Brain microvascular endothelial cell (primary cell): ENCODE data around the gene ELAPOR1.

Source experiments
- DNase-seq: peaks from one replicate; pipeline ENCODE4 v3.0.0-alpha.2; 2020
- H3K27ac ChIP-seq: fragments of 250-450 bp; sonication (Bioruptor Pico); 2 replicates; pipeline ENCODE4 v1.5.1; 2020; ENCODE audit warnings: mild to moderate bottlenecking, moderate library complexity
- H3K27me3 ChIP-seq: fragments of 250-450 bp; sonication (Bioruptor Pico); replicated peaks from 2 replicates; pipeline ENCODE4 v1.5.1; 2020; ENCODE audit warnings: mild to moderate bottlenecking
- H3K36me3 ChIP-seq: fragments of 250-450 bp; sonication (Bioruptor Pico); replicated peaks from 2 replicates; pipeline ENCODE4 v1.5.1; 2020; ENCODE audit warnings: mild to moderate bottlenecking
- H3K4me3 ChIP-seq: 2 replicates; pipeline ENCODE4 v1.5.1; 2011; ENCODE audit warnings: low read depth, mild to moderate bottlenecking, control low read depth, low read length, moderate library complexity
- in situ Hi-C: cut with HindIII; loops from 2 replicates; pipeline ENCODE4 v1.10.0; 2017; ENCODE audit warnings: low sequenced_read_pairs, low pct_ligation_motif_present
- TF ChIP-seq, protein P1 (sequence below): IDR thresholded peaks from 2 replicates; pipeline ENCODE4 v1.5.1; 2011; ENCODE audit warnings: low read depth, mild to moderate bottlenecking, moderate library complexity, low read length, control low read depth, inconsistent platforms; ENCODE audit errors: missing control alignments

The ELAPOR1 gene

DNA sequence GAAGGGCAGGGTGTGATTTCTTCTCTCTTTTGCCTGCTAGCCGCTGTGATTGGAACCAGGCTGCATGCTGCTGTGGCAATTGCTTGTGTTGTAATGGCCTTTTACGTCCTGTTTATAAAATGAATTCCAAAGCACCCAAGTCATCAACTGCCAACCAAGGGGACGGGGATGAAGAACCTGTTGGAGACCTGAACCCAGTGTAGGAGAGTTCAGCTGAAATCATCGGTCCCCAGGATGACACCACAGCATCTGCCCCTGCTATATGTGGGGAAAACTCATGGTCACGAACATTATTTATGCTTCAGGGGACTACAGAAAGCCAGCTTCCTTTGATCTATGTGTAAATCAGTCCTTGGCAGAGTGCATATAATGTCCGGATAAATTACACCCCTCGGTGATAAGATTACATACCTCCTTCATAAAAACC, 19.5 kb upstream of the ELAPOR1 start:
- H3K27me3 ChIP-seq = no peaks in the 10 kb centered on the region
- peaks cover 13% of the 10 kb centered on the region for H3K36me3 ChIP-seq
- peak overlapping the region; percentile 16 for H3K27ac ChIP-seq
- in situ Hi-C loops = no loop called here
- TF ChIP-seq, protein P1, sequence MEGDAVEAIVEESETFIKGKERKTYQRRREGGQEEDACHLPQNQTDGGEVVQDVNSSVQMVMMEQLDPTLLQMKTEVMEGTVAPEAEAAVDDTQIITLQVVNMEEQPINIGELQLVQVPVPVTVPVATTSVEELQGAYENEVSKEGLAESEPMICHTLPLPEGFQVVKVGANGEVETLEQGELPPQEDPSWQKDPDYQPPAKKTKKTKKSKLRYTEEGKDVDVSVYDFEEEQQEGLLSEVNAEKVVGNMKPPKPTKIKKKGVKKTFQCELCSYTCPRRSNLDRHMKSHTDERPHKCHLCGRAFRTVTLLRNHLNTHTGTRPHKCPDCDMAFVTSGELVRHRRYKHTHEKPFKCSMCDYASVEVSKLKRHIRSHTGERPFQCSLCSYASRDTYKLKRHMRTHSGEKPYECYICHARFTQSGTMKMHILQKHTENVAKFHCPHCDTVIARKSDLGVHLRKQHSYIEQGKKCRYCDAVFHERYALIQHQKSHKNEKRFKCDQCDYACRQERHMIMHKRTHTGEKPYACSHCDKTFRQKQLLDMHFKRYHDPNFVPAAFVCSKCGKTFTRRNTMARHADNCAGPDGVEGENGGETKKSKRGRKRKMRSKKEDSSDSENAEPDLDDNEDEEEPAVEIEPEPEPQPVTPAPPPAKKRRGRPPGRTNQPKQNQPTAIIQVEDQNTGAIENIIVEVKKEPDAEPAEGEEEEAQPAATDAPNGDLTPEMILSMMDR = no peak
- no peak for DNase-seq
- H3K4me3 ChIP-seq = no peak overlapping the region

DNA sequence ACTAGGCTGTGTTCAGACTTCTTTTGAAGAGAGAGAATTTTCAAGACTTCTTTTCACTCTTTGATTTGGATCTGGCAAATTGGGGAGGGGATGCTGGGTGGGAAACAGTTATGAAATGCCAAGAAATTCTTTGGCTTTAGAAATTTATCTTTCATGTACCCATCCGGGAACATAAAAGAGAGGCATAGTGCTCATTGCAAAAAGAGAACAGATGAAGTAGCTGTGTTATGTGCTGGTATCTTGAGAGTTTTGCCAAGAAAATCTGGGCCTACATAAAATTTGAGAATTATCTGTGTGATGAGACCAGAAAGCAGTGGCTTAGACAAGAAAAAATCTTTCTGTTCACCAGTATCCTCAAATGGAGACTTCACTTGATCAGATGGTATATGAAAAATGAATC, 19.0 kb upstream of the ELAPOR1 start:
- in situ Hi-C loops = no loop called here
- TF ChIP-seq, protein P1 = no peak
- no peak for DNase-seq
- H3K4me3 ChIP-seq = no peak overlapping the region
- no peaks in the 10 kb centered on the region for H3K27me3 ChIP-seq
- H3K27ac ChIP-seq = no peak overlapping the region
- peaks cover 13% of the 10 kb centered on the region for H3K36me3 ChIP-seq

DNA sequence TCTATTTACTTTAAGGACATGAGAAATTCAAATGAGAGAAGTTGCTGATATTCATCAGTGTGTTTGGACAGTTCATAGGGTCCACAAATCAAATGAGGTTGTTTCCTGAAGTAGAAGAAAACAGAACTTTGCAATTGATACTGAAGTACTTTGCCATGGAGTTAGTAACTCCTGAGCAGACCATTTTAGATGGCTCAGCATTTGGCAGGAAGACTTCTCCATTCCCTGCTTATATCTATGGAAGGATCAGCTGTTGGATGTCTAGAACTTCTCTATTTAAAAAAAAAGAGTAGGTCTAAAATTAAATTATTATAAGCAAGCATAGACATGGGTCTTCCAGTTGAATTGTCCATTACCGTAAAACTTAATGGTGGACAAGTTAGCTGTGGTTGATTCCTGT, 18.3 kb upstream of the ELAPOR1 start:
- DNase-seq = no peak
- in situ Hi-C loops = no loop called here
- Histone ChIP-seq H3K4me3 (no peak overlapping the region), H3K27me3 (no peaks in the 10 kb centered on the region), H3K36me3 (peaks cover 13% of the 10 kb centered on the region), H3K27ac (no peak overlapping the region)
- TF ChIP-seq, protein P1 = no peak

DNA sequence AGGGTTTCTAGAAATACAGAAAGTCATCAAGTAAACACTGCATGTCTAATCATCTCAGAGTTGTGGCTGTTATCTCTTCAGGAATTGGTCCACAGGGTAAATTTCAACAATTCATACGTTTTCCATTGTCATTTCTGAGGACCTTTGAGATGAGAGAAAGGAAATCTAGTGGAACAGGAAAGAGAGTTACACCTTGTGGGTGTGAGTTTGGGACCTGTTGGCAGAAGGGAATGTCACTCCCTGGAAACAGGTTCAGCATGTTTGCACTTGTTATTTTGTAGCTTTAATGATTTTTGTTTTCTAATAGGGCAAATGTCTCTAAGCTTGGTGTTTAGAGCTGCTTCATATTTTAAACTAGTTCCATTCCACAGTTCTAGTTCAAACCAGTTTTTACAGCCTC, 17.8 kb upstream of the ELAPOR1 start:
- DNase-seq = no peak
- H3K27ac ChIP-seq = no peak overlapping the region
- H3K4me3 ChIP-seq = no peak overlapping the region
- in situ Hi-C loops = no loop called here
- H3K36me3 ChIP-seq = peaks cover 13% of the 10 kb centered on the region
- H3K27me3 ChIP-seq = no peaks in the 10 kb centered on the region
- TF ChIP-seq, protein P1 = no peak

DNA sequence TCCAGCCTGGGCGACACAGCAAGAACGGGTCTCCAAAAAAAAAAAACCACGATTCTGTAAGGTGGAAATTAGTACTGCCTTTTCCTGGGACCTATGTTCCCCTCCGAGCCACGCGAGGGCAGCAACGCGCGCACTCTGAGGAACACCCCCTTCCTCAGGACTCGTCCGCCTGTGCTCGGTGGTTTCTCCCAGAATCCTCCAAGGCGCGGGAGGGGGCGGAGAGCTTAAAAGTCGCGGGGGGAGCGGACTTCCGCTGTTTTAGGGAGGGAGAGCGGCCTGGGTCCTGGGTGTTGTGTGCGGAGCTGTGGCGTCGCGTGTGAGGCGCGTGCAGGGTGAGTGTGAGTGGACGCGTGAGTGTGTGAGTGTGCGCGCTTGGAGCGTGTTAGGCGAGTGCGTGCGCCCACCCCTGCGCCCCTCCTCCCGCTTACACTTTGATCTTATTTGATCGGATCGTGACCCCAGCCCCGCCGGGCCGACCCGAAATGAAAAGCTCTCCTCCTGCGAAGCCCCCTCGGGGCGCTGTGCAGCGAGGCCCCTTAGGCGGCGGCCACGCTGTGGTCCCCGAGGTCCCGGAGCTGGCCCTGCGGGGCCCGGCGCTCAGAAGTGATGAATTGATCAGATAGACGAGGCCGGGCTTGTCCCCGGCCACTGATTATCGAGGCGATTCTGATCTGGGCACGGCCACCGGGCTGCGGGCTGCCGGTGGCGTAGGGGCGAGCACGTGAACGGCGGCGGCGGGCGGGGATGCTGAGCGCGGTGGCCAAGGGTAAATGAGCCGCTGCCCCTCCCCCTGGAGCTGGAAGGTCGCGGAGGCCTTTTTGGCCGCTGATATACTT, 13.8 kb upstream of the ELAPOR1 start:
- TF ChIP-seq, protein P1 = peak; percentile 92
- Histone ChIP-seq H3K27ac (peak overlapping the region; percentile 83), H3K4me3 (peak overlapping the region; percentile 97), H3K36me3 (peaks cover 2% of the 10 kb centered on the region), H3K27me3 (no peaks in the 10 kb centered on the region)
- DNase-seq = peak; percentile 93
- in situ Hi-C loops = no loop called here
